AG09309 (cell line): ENCODE results near the gene CLCN4.

Experiments used
- DNase-seq: peaks from one replicate; pipeline ENCODE4 v3.0.0-alpha.2; 2010; ENCODE audit warnings: low read depth
- H3K4me3 ChIP-seq: 2 replicates; pipeline ENCODE4 v1.5.1; 2011; ENCODE audit warnings: mild to moderate bottlenecking, low read depth, low read length, moderate library complexity; ENCODE audit not compliant: control insufficient read depth
- TF ChIP-seq, protein P1 (sequence below): IDR thresholded peaks from 2 replicates; pipeline ENCODE4 v1.5.1; 2011; ENCODE audit warnings: mild to moderate bottlenecking, low read depth, low read length, inconsistent platforms; ENCODE audit not compliant: insufficient read depth, control insufficient read depth; ENCODE audit errors: missing control alignments

Gene CLCN4

DNA sequence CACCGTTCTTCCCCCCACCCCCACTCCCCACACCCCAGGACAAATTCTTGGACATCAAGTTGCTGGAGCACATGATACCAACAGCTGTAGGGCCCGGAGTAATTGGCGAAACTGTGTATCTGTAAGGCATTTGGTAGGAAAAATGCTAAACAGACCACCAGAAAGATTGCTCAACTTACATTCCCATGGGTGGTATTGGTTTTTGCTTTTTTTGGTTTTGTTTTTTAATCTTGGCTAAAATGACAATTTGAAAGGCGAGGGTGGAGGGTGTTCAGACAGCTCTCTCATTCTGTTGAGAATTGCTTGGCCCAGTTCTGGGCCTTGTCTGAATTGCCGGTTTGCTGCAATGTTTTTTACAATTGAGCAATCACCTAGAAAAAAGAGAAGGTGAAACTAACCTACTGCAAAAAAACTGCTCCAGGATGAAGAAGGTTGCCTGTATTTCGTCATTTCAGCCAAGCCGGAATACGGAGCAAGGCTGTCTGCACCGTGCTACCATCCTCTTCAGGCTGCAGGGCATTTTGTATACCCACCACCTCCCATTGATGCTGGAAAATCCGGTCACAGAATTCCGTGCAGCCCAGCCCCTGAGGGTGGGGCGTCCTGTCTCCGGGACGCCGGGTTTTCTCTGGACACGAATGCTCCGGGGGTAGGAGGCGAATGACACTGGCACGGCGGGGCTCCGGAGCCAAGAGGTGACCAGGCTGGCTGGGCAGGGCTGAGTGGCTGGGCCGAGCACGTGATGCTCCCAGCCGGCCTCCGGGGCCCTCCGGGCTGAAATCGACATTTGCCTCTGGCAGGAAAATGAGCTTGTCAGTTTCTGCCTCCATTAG, at the start of gene CLCN4:
Gene CLCN4, plus strand, starts transcription at position 777 of the 833 bp plus-strand sequence. CDS start 28,058 bp downstream, outside the sequence.
- DNase-seq: no peak
- H3K4me3 ChIP-seq: peak within 1 kb of the TSS; percentile 35
- TF ChIP-seq, protein P1, sequence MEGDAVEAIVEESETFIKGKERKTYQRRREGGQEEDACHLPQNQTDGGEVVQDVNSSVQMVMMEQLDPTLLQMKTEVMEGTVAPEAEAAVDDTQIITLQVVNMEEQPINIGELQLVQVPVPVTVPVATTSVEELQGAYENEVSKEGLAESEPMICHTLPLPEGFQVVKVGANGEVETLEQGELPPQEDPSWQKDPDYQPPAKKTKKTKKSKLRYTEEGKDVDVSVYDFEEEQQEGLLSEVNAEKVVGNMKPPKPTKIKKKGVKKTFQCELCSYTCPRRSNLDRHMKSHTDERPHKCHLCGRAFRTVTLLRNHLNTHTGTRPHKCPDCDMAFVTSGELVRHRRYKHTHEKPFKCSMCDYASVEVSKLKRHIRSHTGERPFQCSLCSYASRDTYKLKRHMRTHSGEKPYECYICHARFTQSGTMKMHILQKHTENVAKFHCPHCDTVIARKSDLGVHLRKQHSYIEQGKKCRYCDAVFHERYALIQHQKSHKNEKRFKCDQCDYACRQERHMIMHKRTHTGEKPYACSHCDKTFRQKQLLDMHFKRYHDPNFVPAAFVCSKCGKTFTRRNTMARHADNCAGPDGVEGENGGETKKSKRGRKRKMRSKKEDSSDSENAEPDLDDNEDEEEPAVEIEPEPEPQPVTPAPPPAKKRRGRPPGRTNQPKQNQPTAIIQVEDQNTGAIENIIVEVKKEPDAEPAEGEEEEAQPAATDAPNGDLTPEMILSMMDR: no peak

DNA sequence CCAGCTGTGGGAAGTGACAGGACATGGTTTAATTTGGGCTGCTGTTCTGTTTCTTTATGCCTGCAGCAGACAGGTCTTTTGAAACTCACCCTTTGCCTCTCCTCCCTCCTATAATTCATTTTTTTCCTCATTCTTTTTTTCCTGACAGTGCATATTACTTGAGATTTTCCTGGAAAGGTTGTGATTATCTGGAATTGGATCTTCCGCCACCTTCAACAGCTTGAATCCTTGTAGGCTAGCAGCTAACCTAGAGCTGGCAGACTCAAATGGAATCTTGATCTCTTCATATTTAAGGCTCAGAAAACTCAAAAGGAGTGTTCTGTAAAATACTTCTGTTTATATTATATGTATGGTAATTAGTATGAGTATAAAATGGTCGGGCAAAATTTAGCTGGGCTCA, 49.3 kb upstream of the CLCN4 start:
- no peak for DNase-seq
- TF ChIP-seq, protein P1: no peak
- no peak overlapping the region for H3K4me3 ChIP-seq

DNA sequence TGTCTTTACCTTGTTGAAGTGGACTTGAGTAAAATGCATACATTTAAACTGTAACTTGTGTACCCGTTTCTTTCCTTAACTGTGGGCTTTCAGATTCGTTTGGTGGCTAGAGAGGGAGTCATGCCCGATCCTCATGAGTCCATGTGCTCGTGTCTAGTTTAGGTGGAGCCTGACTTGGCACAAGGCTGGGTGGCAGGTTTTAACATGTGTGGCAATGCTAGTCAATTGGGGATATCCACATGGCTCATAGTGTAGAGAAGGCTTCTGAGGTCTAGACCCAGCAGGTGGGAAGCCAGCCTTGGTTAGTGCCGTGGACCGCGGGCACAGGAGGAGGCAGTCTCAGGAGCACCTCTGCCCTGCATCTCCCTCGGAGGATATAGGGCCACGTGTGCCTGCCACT, 48.5 kb upstream of the CLCN4 start:
- TF ChIP-seq, protein P1: no peak
- H3K4me3 ChIP-seq: no peak overlapping the region
- DNase-seq: no peak

DNA sequence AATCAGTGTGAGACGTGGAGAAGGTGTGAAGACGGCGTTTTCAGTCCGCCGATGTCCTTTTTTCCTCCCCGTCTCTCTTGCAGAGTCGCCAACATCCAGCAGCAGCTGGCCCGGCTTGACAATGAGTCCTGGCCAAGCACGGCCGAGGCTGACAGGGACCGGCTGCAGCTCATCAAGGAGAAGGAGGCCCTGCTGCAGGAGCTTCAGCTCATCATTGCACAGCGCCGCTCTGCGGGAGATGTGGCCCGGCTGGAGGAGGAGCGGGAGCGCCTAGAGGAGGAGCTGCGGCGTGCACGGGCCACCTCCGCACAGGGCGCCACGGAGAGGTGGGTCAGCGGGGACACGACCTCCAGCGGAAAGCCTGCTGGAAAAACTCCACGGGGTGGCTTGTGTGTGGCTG, 47.1 kb upstream of the CLCN4 start:
- TF ChIP-seq, protein P1: no peak

DNA sequence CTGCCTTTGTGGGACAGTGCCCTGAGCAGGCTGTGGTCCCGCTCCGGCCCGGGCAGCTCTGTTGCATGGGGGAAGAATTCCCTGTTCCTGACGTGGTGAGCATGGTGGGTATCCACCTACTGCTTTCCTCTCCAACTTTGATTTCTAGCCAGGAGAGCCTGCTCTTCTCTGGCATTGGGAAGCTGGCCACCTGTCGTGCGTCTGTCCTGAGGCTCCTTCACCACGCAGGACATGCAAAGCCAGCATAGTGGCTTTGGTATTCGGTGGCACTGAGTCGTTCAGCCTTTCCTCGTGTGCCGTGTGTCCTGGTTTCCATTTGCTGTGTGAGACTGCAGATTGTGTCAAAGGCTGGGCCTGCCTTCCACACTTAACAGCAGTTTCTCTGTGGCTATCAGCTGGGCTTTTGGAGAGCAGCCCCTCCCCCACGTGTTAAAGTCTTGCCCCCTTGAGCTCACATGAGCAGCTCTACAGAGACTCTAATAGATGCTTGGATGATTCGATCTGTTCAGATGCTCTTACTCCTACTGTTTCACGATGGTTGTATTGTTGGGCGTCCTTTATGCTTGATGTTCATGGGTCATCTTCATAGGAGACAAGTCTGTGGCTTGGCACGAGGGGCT, 46.3 kb upstream of the CLCN4 start:
- TF ChIP-seq, protein P1: no peak
- no peak for DNase-seq
- no peak overlapping the region for H3K4me3 ChIP-seq

More for the DNA sequence above, 47.1 kb upstream of the CLCN4 start:
- DNase-seq: no peak
- H3K4me3 ChIP-seq: no peak overlapping the region

DNA sequence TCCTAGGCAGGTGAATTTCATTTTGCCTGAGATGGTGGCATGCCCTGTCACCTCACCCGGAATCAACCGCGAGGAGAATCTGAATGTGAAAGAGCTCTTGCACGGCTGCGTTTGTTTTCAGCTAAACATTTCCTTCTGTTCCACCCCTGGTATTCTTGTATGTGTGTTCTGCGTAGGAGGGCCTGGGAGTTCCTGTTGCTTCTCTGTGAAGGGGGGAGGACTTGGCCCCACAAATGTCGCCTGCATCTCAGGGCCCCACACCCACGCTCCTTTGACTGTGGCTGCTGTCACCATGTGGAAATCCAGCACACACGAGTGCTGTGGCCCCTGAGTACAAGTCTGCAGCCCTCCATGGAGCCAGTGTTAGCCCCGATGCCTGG, 45.8 kb upstream of the CLCN4 start:
- TF ChIP-seq, protein P1: no peak
- DNase-seq: no peak
- no peak overlapping the region for H3K4me3 ChIP-seq
